GM03348 (cell line): Measurements from ENCODE around the gene GATA2.

ENCODE experiments used
- DNase-seq: peaks from one replicate; pipeline ENCODE4 v3.0.0; 2012; ENCODE audit warnings: low spot score

The GATA2 gene

GRCh38 chr3:128433837-128434165 lies 59.2 kb downstream of the GATA2 start:
- no peak for DNase-seq

- peak; percentile 71 for DNase-seq
These were observed 59.8 kb downstream of the GATA2 start for GRCh38 chr3:128432971-128433836.

GRCh38 chr3:128432301-128432970 lies 60.6 kb downstream of the GATA2 start:
- DNase-seq = no peak

GRCh38 chr3:128431803-128432300 lies 61.1 kb downstream of the GATA2 start:
- DNase-seq = no peak

- no peak for DNase-seq
These were observed 62.3 kb downstream of the GATA2 start for GRCh38 chr3:128430731-128431130.

GRCh38 chr3:128430301-128430700 lies 62.7 kb downstream of the GATA2 start:
- no peak for DNase-seq

- no peak for DNase-seq
These were observed 63.2 kb downstream of the GATA2 start for GRCh38 chr3:128429751-128430150.
